GM23338 (cell line): ENCODE measurements around the gene NOVA1. TPM values are rescaled to one million over a fixed set of nuclear protein-coding genes. Genes with fewer than 3 reads are reported as not detected.

Experiments used
- ATAC-seq: fragments of 200-7000 bp; cut with Tn5 transposase; 3 replicates; pipeline ENCODE4 v1.9.1; 2020
- DNase-seq: peaks from one replicate; pipeline ENCODE4 v3.0.0-alpha.2; 2015; ENCODE audit warnings: low spot score
- H2AFZ ChIP-seq: fragments of 200-600 bp; sonication (generic); 2 replicates; pipeline ENCODE4 v1.8.0; 2016; ENCODE audit warnings: antibody characterized with exemption, mild to moderate bottlenecking, moderate library complexity
- H3F3A ChIP-seq: fragments of 200-600 bp; sonication (generic); replicated peaks from 2 replicates; pipeline ENCODE4 v1.8.0; 2017; ENCODE audit warnings: antibody characterized with exemption, mixed run types, low read depth
- H3K27ac ChIP-seq: fragments of 200-600 bp; sonication (generic); 2 replicates; pipeline ENCODE4 v1.6.1; 2016; ENCODE audit warnings: low read depth
- H3K27me3 ChIP-seq: fragments of 200-600 bp; sonication (generic); 2 replicates; pipeline ENCODE4 v1.8.0; 2016; ENCODE audit warnings: mild to moderate bottlenecking, mixed run types, moderate library complexity; ENCODE audit not compliant: insufficient read depth
- H3K36me3 ChIP-seq: fragments of 200-600 bp; sonication (generic); 2 replicates; pipeline ENCODE4 v1.8.0; 2016; ENCODE audit warnings: mild to moderate bottlenecking; ENCODE audit not compliant: insufficient read depth
- H3K4me1 ChIP-seq: fragments of 200-600 bp; sonication (generic); 2 replicates; pipeline ENCODE4 v1.8.0; 2016; ENCODE audit warnings: mild to moderate bottlenecking, moderate library complexity; ENCODE audit not compliant: insufficient read depth
- H3K4me2 ChIP-seq: fragments of 200-600 bp; sonication (generic); 2 replicates; pipeline ENCODE4 v1.7.1; 2017; ENCODE audit warnings: mixed run types
- H3K4me3 ChIP-seq: fragments of 200-600 bp; sonication (generic); 2 replicates; pipeline ENCODE4 v1.6.1; 2016; ENCODE audit warnings: mixed run types
- H3K79me2 ChIP-seq: fragments of 200-600 bp; sonication (generic); replicated peaks from 2 replicates; pipeline ENCODE4 v1.8.0; 2017; ENCODE audit warnings: mild to moderate bottlenecking; ENCODE audit not compliant: insufficient read depth
- H3K9me2 ChIP-seq: fragments of 200-600 bp; sonication (generic); 2 replicates; pipeline ENCODE4 v1.8.0; 2017; ENCODE audit not compliant: insufficient read depth
- H4K20me1 ChIP-seq: fragments of 200-600 bp; sonication (generic); replicated peaks from 2 replicates; pipeline ENCODE4 v1.8.0; 2017; ENCODE audit warnings: mild to moderate bottlenecking; ENCODE audit not compliant: insufficient read depth
- H3K27ac Mint-ChIP-seq: 2 replicates; pipeline ENCODE4 v1.8.0; 2020; ENCODE audit warnings: inconsistent platforms, mild to moderate bottlenecking, moderate library complexity, mixed read lengths
- H3K27me3 Mint-ChIP-seq: 3 replicates; pipeline ENCODE4 v1.8.0; 2022; ENCODE audit warnings: low read depth, mild to moderate bottlenecking, moderate library complexity, mixed read lengths, inconsistent platforms; ENCODE audit not compliant: insufficient read depth, poor library complexity
- H3K36me3 Mint-ChIP-seq: 3 replicates; pipeline ENCODE4 v1.8.0; 2021; ENCODE audit warnings: low read depth, mild to moderate bottlenecking, inconsistent platforms, moderate library complexity, mixed read lengths
- H3K4me1 Mint-ChIP-seq: 3 replicates; pipeline ENCODE4 v1.8.0; 2020; ENCODE audit warnings: mild to moderate bottlenecking, inconsistent platforms, mixed read lengths
- H3K4me3 Mint-ChIP-seq: 3 replicates; pipeline ENCODE4 v1.8.0; 2021; ENCODE audit warnings: moderate library complexity, mild to moderate bottlenecking, inconsistent platforms, mixed read lengths
- H3K9me3 Mint-ChIP-seq: 3 replicates; pipeline ENCODE4 v1.8.0; 2020; ENCODE audit warnings: moderate library complexity, mild to moderate bottlenecking, inconsistent platforms, mixed read lengths
- CREB1 ChIP-seq: fragments of 250-450 bp; sonication (Bioruptor Pico); IDR thresholded peaks from 2 replicates; pipeline ENCODE4 v1.5.0; 2020; ENCODE audit warnings: low read depth, mild to moderate bottlenecking, moderate library complexity
- CTCF ChIP-seq, 2 experiments: fragments of 200-600 bp in 1 of 2; sonication (generic) in 1 of 2; conservative IDR thresholded peaks; 2 replicates each; pipeline versions ENCODE4 v1.5.1 to v1.6.1; 2016 to 2017; ENCODE audit warnings: antibody characterized with exemption in 2 of 2, low read depth in 2 of 2, mild to moderate bottlenecking in 2 of 2, moderate library complexity in 1 of 2
- ETS1 ChIP-seq: IDR thresholded peaks from 2 replicates; pipeline ENCODE4 v1.6.1; 2016; ENCODE audit warnings: antibody characterized with exemption
- EZH2 ChIP-seq: fragments of 200-600 bp; sonication (generic); IDR thresholded peaks from one replicate; pipeline ENCODE4 v1.8.0; 2017; ENCODE audit warnings: antibody characterized with exemption, mild to moderate bottlenecking, low read depth; ENCODE audit not compliant: unreplicated experiment
- EZH2phosphoT487 ChIP-seq: fragments of 200-600 bp; sonication (generic); IDR thresholded peaks from one replicate; pipeline ENCODE4 v1.8.1; 2018; ENCODE audit warnings: antibody characterized with exemption; ENCODE audit not compliant: unreplicated experiment
- JUNB ChIP-seq: IDR thresholded peaks from one replicate; pipeline ENCODE4 v1.6.1; 2016; ENCODE audit warnings: antibody characterized with exemption; ENCODE audit not compliant: unreplicated experiment
- NANOG ChIP-seq: IDR thresholded peaks from 2 replicates; pipeline ENCODE4 v1.6.1; 2016; ENCODE audit warnings: antibody characterized with exemption, borderline replicate concordance
- POLR2AphosphoS5 ChIP-seq: IDR thresholded peaks from 2 replicates; pipeline ENCODE4 v1.6.1; 2016; ENCODE audit warnings: antibody characterized with exemption, low read depth
- STAT1 ChIP-seq: IDR thresholded peaks from one replicate; pipeline ENCODE4 v1.6.1; 2016; ENCODE audit warnings: antibody characterized with exemption; ENCODE audit not compliant: unreplicated experiment
- ZNF114 ChIP-seq: fragments of 250-450 bp; sonication (Bioruptor Pico); IDR thresholded peaks from 2 replicates; pipeline ENCODE4 v1.5.0; 2020; ENCODE audit warnings: mild to moderate bottlenecking, moderate library complexity
- ZNF331 ChIP-seq: fragments of 250-450 bp; sonication (Bioruptor Pico); IDR thresholded peaks from 2 replicates; pipeline ENCODE4 v1.5.0; 2020; ENCODE audit warnings: low read depth, mild to moderate bottlenecking, moderate library complexity
- polyA plus RNA-seq: library from polyadenylated mRNA; unstranded; fragments of >200 nt; fragmentation: Nextera tagmentation; extraction: Ambion mirVana; gene quantifications from 2 replicates; pipeline ENCODE4 v1.2.1, GENCODE V29; 2016
- total RNA-seq: library from RNA; depleted of rRNA; stranded (reverse); fragments of >200 nt; shearing (Covaris generic); gene quantifications from 2 replicates; pipeline ENCODE4 v1.2.3, GENCODE V29; 2014

NOVA1 gene
- total and polyA plus RNA-seq, 2 experiments from 2014 or later = 8.1 to 11.6 TPM

- no peaks in the 10 kb centered on the region for H4K20me1 ChIP-seq
- no peak overlapping the region for H3K4me3 ChIP-seq
- ATAC-seq (no peak), DNase-seq (no peak)
- H3K4me1 ChIP-seq = no peaks in the 10 kb centered on the region
- no peaks in the 10 kb centered on the region for H3K27me3 Mint-ChIP-seq
- no peak overlapping the region for H3K27ac ChIP-seq
- H3F3A ChIP-seq = no peaks in the 10 kb centered on the region
- H3K9me2 ChIP-seq = no peaks in the 10 kb centered on the region
- no peaks in the 10 kb centered on the region for H3K36me3 ChIP-seq
- H3K4me1 Mint-ChIP-seq = no peaks in the 10 kb centered on the region
- H3K79me2 ChIP-seq = no peaks in the 10 kb centered on the region
- H2AFZ ChIP-seq = no peak overlapping the region
- no peak overlapping the region for H3K4me2 ChIP-seq
- TF ChIP-seq ZNF114 (no peak), NANOG (no peak), POLR2AphosphoS5 (no peak), EZH2phosphoT487 (no peak), EZH2 (no peak), CREB1 (no peak), STAT1 (no peak), ZNF331 (no peak), JUNB (no peak), CTCF (conservative IDR thresholded peaks at IDR 0.05; ENCODE audit: low read depth in 2 of 2) (no peak)
- peaks cover 24% of the 10 kb centered on the region for H3K36me3 Mint-ChIP-seq
- no peaks in the 10 kb centered on the region; the same call in 2 of the 3 replicates for H3K9me3 Mint-ChIP-seq
- H3K27ac Mint-ChIP-seq = no peak overlapping the region
- no peaks in the 10 kb centered on the region for H3K27me3 ChIP-seq
- H3K4me3 Mint-ChIP-seq = no peak overlapping the region
These were observed 131.0 kb downstream of the NOVA1 start for GRCh38 chr14:26466862-26467261.

DNA sequence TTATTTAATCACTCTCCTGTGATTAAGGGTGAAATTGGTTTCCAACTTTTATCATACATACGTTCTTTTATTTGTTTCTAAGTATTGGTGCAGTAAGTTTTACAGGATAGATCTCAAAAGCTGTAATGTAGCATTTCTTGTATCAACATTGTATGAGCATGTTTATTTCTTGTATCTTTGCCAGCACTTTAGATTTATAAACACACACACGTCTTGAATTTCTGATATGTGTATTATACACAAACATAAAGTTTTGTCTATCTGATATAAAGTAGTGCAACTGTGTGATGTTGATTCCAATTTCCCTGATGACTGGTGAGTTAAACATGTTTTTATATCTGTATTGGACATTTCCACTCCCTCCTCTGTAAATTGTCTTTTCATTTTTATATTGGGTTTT lies 134.7 kb downstream of the NOVA1 start:
- Histone ChIP-seq H3K4me2 (no peak overlapping the region), H3F3A (no peaks in the 10 kb centered on the region), H4K20me1 (no peaks in the 10 kb centered on the region), H3K9me2 (no peaks in the 10 kb centered on the region), H3K27me3 (no peaks in the 10 kb centered on the region), H3K36me3 (no peaks in the 10 kb centered on the region), H3K4me3 (no peak overlapping the region), H3K4me1 (no peaks in the 10 kb centered on the region), H3K27ac (no peak overlapping the region), H3K79me2 (no peaks in the 10 kb centered on the region), H2AFZ (no peak overlapping the region)
- Mint-ChIP-seq H3K4me1 (no peaks in the 10 kb centered on the region), H3K27me3 (no peaks in the 10 kb centered on the region), H3K9me3 (no peaks in the 10 kb centered on the region; the same call in 2 of the 3 replicates), H3K4me3 (no peak overlapping the region), H3K36me3 (peaks cover 21% of the 10 kb centered on the region), H3K27ac (no peak overlapping the region)
- TF ChIP-seq ZNF114 = no peak
- ATAC-seq = no peak
- no peak for DNase-seq

- Mint-ChIP-seq H3K36me3 (no peaks in the 10 kb centered on the region), H3K4me3 (no peak overlapping the region), H3K9me3 (no peaks in the 10 kb centered on the region), H3K4me1 (no peaks in the 10 kb centered on the region), H3K27me3 (no peaks in the 10 kb centered on the region), H3K27ac (no peak overlapping the region)
- Histone ChIP-seq H3K36me3 (no peaks in the 10 kb centered on the region), H3F3A (no peaks in the 10 kb centered on the region), H3K9me2 (no peaks in the 10 kb centered on the region), H3K4me2 (no peak overlapping the region), H3K27ac (no peak overlapping the region), H4K20me1 (no peaks in the 10 kb centered on the region), H3K4me3 (no peak overlapping the region), H3K27me3 (no peaks in the 10 kb centered on the region), H3K79me2 (no peaks in the 10 kb centered on the region), H2AFZ (no peak overlapping the region), H3K4me1 (no peaks in the 10 kb centered on the region)
- DNase-seq (no peak), ATAC-seq (no peak)
- TF ChIP-seq ZNF331 (no peak), EZH2 (no peak), ETS1 (no peak), ZNF114 (no peak), CTCF (conservative IDR thresholded peaks at IDR 0.05; ENCODE audit: low read depth in 2 of 2) (no peak), JUNB (no peak), POLR2AphosphoS5 (no peak), EZH2phosphoT487 (no peak), NANOG (no peak), STAT1 (no peak)
These were observed 143.7 kb downstream of the NOVA1 start for GRCh38 chr14:26454105-26454504.
